Activated naive CD4-positive, alpha-beta T cell (primary cell): ENCODE data around the gene SCYL1.
A peak's percentile ranks its signal among the peaks of the same experiment; 100 is the strongest.

Experiments used
- DNase-seq, 4 experiments: peaks; one replicate each; lab custom pipeline; 2025; lab: John Stamatoyannopoulos, UW

The SCYL1 gene

GRCh38 chr11:65493367-65494176 lies 31.3 kb upstream of the SCYL1 start:
- DNase-seq, result no peak

GRCh38 chr11:65496304-65497140 lies 28.4 kb upstream of the SCYL1 start:
- DNase-seq, result no peak

GRCh38 chr11:65497141-65498041 lies 27.5 kb upstream of the SCYL1 start:
- DNase-seq, result peak; percentile 96 to 98 (median 96)

- DNase-seq, result peak in 2 of 4 experiments; percentile 40 to 64
These were observed 26.7 kb upstream of the SCYL1 start for GRCh38 chr11:65498042-65498726.

- DNase-seq, result no peak
These were observed 26.2 kb upstream of the SCYL1 start for GRCh38 chr11:65498727-65498976.

- DNase-seq, result peak; percentile 89 to 96 (median 94)
These were observed 25.7 kb upstream of the SCYL1 start, which contains the start of gene MALAT1 for GRCh38 chr11:65498977-65499712. Gene MALAT1, plus strand, starts transcription at chr11:65499045.

GRCh38 chr11:65499713-65500386 lies 25.0 kb upstream of the SCYL1 start:
- no peak for DNase-seq

- DNase-seq, result peak in 1 of 4 experiments; percentile 18
These were observed 24.3 kb upstream of the SCYL1 start for GRCh38 chr11:65500387-65501185.

- DNase-seq, result no peak
These were observed 23.8 kb upstream of the SCYL1 start for GRCh38 chr11:65501186-65501471.

- no peak for DNase-seq
These were observed 23.2 kb upstream of the SCYL1 start for GRCh38 chr11:65501472-65502273.

GRCh38 chr11:65502274-65502554 lies 22.7 kb upstream of the SCYL1 start:
- DNase-seq, result no peak

- DNase-seq, result no peak
These were observed 22.1 kb upstream of the SCYL1 start for GRCh38 chr11:65502555-65503367.

- no peak for DNase-seq
These were observed 21.4 kb upstream of the SCYL1 start for GRCh38 chr11:65503368-65503948.

- no peak for DNase-seq
These were observed 20.8 kb upstream of the SCYL1 start for GRCh38 chr11:65503949-65504673.

- no peak for DNase-seq
These were observed 20.0 kb upstream of the SCYL1 start for GRCh38 chr11:65504674-65505465.
